HCT116 (cell line): ENCODE data around the gene HIPK3. TPM values are rescaled to one million over a fixed set of nuclear protein-coding genes. Genes with fewer than 3 reads are reported as not detected.

Experiments
- ATAC-seq: fragments of 200-7000 bp; cut with Tn5 transposase; 2 replicates; pipeline ENCODE4 v1.9.1; 2020; ENCODE audit warnings: mild to moderate bottlenecking, moderate library complexity
- BruUV-seq: library from RNA; stranded (reverse); fragments of 400-500 nt; replicated peaks from 2 replicates; lab custom pipeline; 2021; lab: Mats Ljungman, UMichigan
- CTCF ChIA-PET: fragments of 300-600 bp; sonication (Branson Sonifier 250); formaldehyde crosslinking; loops from one replicate; lab custom pipeline; 2021; ENCODE audit warnings: antibody characterized with exemption; lab: Charles Lee
- POLR2A ChIA-PET: fragments of 300-600, 350-600 bp; sonication (Branson Sonifier 250); formaldehyde crosslinking; loops from one replicate; lab custom pipeline; 2021; ENCODE audit warnings: antibody characterized with exemption; lab: Charles Lee
- RAD21 ChIA-PET, 2 experiments: fragments of 300-600 bp; sonication (Branson Sonifier 250); formaldehyde crosslinking; loops; one replicate each; lab custom pipeline; 2023; ENCODE audit warnings: low total read pairs in 2 of 2; ENCODE audit not compliant: uncharacterized antibody in 2 of 2, unreplicated experiment in 2 of 2, low non-redundant PET in 1 of 2; lab: Charles Lee
- DNase-seq: peaks from one replicate; pipeline ENCODE4 v3.0.0-alpha.2; 2010; ENCODE audit warnings: low read depth, low spot score
- H2AFZ ChIP-seq: fragments of 200-600 bp; shearing (Covaris generic), sonication (generic); 2 replicates; pipeline ENCODE4 v1.6.1; 2017; ENCODE audit warnings: low read depth, mixed run types, mixed read lengths, antibody characterized with exemption, low read length; ENCODE audit not compliant: poor library complexity, severe bottlenecking
- H3K27ac ChIP-seq: 2 replicates; pipeline ENCODE4 v1.5.1; 2012; ENCODE audit warnings: low read depth, low read length
- H3K27me3 ChIP-seq: fragments of 200-600 bp; sonication (generic); 2 replicates; pipeline ENCODE4 v1.6.1; 2016; ENCODE audit warnings: mixed run types, low read length, mixed read lengths; ENCODE audit not compliant: insufficient read depth
- H3K36me3 ChIP-seq, 2 experiments: fragments of 200-500 bp in 1 of 2; fragments of 200-600 bp in 1 of 2; sonication (Bioruptor generic) in 1 of 2; sonication (generic) in 1 of 2; 2 replicates each; pipeline versions ENCODE4 v1.5.1 to v1.6.1; 2014 to 2016; ENCODE audit warnings: low read length in 2 of 2, inconsistent platforms in 1 of 2, mixed read lengths in 1 of 2, mixed run types in 1 of 2; ENCODE audit not compliant: insufficient read depth in 2 of 2, control insufficient read depth in 1 of 2
- H3K4me1 ChIP-seq, 2 experiments: fragments of 200-600 bp in 1 of 2; sonication (generic) in 1 of 2; 2 replicates each; pipeline versions ENCODE4 v1.5.1 to v1.6.1; 2012 to 2017; ENCODE audit warnings: low read length in 2 of 2, inconsistent platforms in 1 of 2, mild to moderate bottlenecking in 1 of 2, mixed read lengths in 1 of 2, mixed run types in 1 of 2, moderate library complexity in 1 of 2; ENCODE audit not compliant: insufficient read depth in 2 of 2, control insufficient read depth in 1 of 2
- H3K4me2 ChIP-seq: fragments of 200-600 bp; sonication (generic); 2 replicates; pipeline ENCODE4 v1.6.1; 2017; ENCODE audit warnings: mixed run types, low read length, mixed read lengths
- H3K4me3 ChIP-seq, 2 experiments: fragments of 200-600 bp in 1 of 2; sonication (generic) in 1 of 2; replicated peaks in 1 of 2; 2 replicates each; pipeline ENCODE4 v1.5.1; 2011 to 2016; ENCODE audit warnings: low read length in 2 of 2, control low read depth in 1 of 2, low read depth in 1 of 2, mild to moderate bottlenecking in 1 of 2, mixed read lengths in 1 of 2, mixed run types in 1 of 2
- H3K79me2 ChIP-seq: fragments of 200-600 bp; sonication (generic); 2 replicates; pipeline ENCODE4 v1.6.1; 2017; ENCODE audit warnings: mild to moderate bottlenecking, mixed run types, low read length, moderate library complexity, mixed read lengths; ENCODE audit not compliant: insufficient read depth
- H3K9ac ChIP-seq: fragments of 200-600 bp; sonication (generic); 2 replicates; pipeline ENCODE4 v1.6.1; 2016; ENCODE audit warnings: low read length, mixed read lengths
- H3K9me2 ChIP-seq: fragments of 200-600 bp; sonication (generic), shearing (Covaris generic); 2 replicates; pipeline ENCODE4 v1.6.1; 2017; ENCODE audit warnings: mixed run types, mild to moderate bottlenecking, moderate library complexity; ENCODE audit not compliant: insufficient read depth
- H3K9me3 ChIP-seq, 2 experiments: fragments of 200-500 bp in 1 of 2; fragments of 200-600 bp in 1 of 2; sonication (Bioruptor generic) in 1 of 2; sonication (generic) in 1 of 2; 2 replicates each; pipeline ENCODE4 v1.6.1; 2014 to 2017; ENCODE audit warnings: low read length in 2 of 2, mixed read lengths in 2 of 2, inconsistent platforms in 1 of 2, low read depth in 1 of 2, mild to moderate bottlenecking in 1 of 2, mixed run types in 1 of 2, moderate library complexity in 1 of 2; ENCODE audit not compliant: control insufficient read depth in 1 of 2, insufficient read depth in 1 of 2
- H4K20me1 ChIP-seq: fragments of 200-600 bp; sonication (generic), shearing (Covaris generic); 2 replicates; pipeline ENCODE4 v1.6.1; 2017; ENCODE audit warnings: mixed run types, mild to moderate bottlenecking, moderate library complexity; ENCODE audit not compliant: insufficient read depth
- CEBPB ChIP-seq: IDR thresholded peaks from 2 replicates; pipeline ENCODE4 v1.6.1; 2012; ENCODE audit warnings: low read depth
- EGR1 ChIP-seq: IDR thresholded peaks from 2 replicates; pipeline ENCODE4 v1.6.1; 2012; ENCODE audit warnings: low read depth
- ELF1 ChIP-seq: IDR thresholded peaks from 2 replicates; pipeline ENCODE4 v1.6.1; 2012; ENCODE audit warnings: low read depth, borderline replicate concordance
- EZH2 ChIP-seq: fragments of 200-600 bp; sonication (generic); IDR thresholded peaks from 2 replicates; pipeline ENCODE4 v1.6.1; 2017; ENCODE audit warnings: antibody characterized with exemption, mixed run types
- EZH2phosphoT487 ChIP-seq: fragments of 200-600 bp; IDR thresholded peaks from 2 replicates; pipeline ENCODE4 v1.6.1; 2018; ENCODE audit warnings: antibody characterized with exemption, borderline replicate concordance
- FOSL1 ChIP-seq: IDR thresholded peaks from 2 replicates; pipeline ENCODE4 v1.6.1; 2012; ENCODE audit warnings: low read depth
- JUND ChIP-seq: IDR thresholded peaks from 2 replicates; pipeline ENCODE4 v1.6.1; 2012
- POLR2A ChIP-seq: IDR thresholded peaks from 2 replicates; pipeline ENCODE4 v1.7.0; 2011; ENCODE audit warnings: borderline replicate concordance; ENCODE audit not compliant: insufficient read depth, insufficient read length; ENCODE audit errors: extremely low read depth
- POLR2AphosphoS5 ChIP-seq: IDR thresholded peaks from 2 replicates; pipeline ENCODE4 v1.6.1; 2011; ENCODE audit warnings: mild to moderate bottlenecking, low read depth, low read length, moderate library complexity
- REST ChIP-seq: IDR thresholded peaks from 2 replicates; pipeline ENCODE4 v1.6.1; 2012; ENCODE audit warnings: low read depth
- SIN3A ChIP-seq: IDR thresholded peaks from 2 replicates; pipeline ENCODE4 v1.6.1; 2012; ENCODE audit warnings: low read depth
- SP1 ChIP-seq: IDR thresholded peaks from 2 replicates; pipeline ENCODE4 v1.6.1; 2012; ENCODE audit warnings: low read depth
- SRF ChIP-seq: IDR thresholded peaks from 2 replicates; pipeline ENCODE4 v1.6.1; 2012; ENCODE audit warnings: low read depth
- YY1 ChIP-seq: IDR thresholded peaks from 2 replicates; pipeline ENCODE4 v1.6.1; 2011; ENCODE audit warnings: low read length, low read depth, moderate library complexity, mild to moderate bottlenecking; ENCODE audit not compliant: insufficient replicate concordance; ENCODE audit errors: extremely low read depth
- ZFX ChIP-seq: fragments of 450-650 bp; IDR thresholded peaks from 2 replicates; pipeline ENCODE4 v1.6.1; 2017
- ZNF274 ChIP-seq: fragments of 200-500 bp; sonication (Bioruptor generic); IDR thresholded peaks from 2 replicates; pipeline ENCODE4 v1.6.1; 2014; ENCODE audit warnings: mild to moderate bottlenecking, low read depth, low read length, inconsistent platforms
- intact Hi-C: fragments of 100-400 bp; cut with micrococcal nuclease; formaldehyde crosslinking; loops from 2 replicates; pipeline ENCODE4 v1.10.0; 2022
- total RNA-seq: library from RNA; stranded (reverse); gene quantifications from one replicate; pipeline ENCODE4 v1.2.1, GENCODE V29; 2021; ENCODE audit not compliant: unreplicated experiment
- TF ChIP-seq, protein P1 (sequence below), 3 experiments: fragments of 200-600 bp in 1 of 3; sonication (generic) in 1 of 3; IDR thresholded peaks in 2 of 3; conservative IDR thresholded peaks in 1 of 3; 2 replicates each; pipeline ENCODE4 v1.5.1; 2012 to 2017; ENCODE audit warnings: low read depth in 2 of 3, low read length in 2 of 3, antibody characterized with exemption in 1 of 3, borderline replicate concordance in 1 of 3, control low read depth in 1 of 3, mild to moderate bottlenecking in 1 of 3, mixed read lengths in 1 of 3, mixed run types in 1 of 3, moderate library complexity in 1 of 3; ENCODE audit not compliant: insufficient read depth in 1 of 3

The HIPK3 gene
- total RNA-seq, 1 experiment from 2014 or later: 35.2 TPM

DNA sequence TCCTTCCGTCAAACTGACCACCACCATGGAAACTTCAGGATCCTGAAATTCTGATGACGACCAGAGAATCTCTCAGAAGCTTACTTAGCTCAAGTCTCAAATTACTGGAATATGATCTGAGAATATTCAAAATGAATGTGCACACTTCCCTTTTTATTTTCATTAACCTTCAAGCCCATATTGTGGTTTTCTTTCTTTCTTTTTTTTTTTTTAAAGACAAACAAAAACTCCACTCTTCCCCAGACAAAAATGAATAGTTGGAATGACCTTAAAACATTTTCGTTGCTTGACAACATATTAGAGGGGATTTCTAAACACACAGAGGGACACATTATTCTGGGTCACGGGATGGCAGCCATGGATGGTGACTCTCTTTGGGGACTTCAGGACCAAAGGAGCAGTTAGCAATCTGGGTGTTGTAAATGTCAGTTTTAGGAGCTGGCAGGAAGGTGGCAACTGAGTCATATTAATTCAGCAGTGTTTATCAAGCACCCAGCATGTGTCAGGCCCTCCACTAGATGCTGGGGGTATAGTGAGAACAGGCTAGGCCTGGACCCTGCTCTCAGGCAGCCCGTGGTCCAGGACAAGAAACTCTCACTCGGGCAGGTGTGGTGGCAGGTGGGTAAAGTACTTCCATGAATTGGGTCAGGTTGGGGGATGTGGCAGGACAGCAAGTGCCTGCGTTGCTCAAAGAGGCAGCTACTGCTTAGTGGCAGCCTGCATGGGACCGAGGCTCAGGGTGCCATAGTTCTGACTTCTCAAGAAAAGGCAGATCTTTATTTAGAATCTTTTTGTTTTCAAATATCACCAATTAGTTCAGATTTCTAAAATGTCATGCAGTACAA, 126.1 kb downstream of the HIPK3 start:
- no peak overlapping the region for H2AFZ ChIP-seq
- H4K20me1 ChIP-seq: no peaks in the 10 kb centered on the region
- H3K27ac ChIP-seq: no peak overlapping the region
- no peaks in the 10 kb centered on the region for H3K36me3 ChIP-seq
- H3K79me2 ChIP-seq: no peaks in the 10 kb centered on the region
- ChIA-PET POLR2A (no interaction called here), CTCF (no interaction called here)
- H3K4me3 ChIP-seq: no peak overlapping the region
- ATAC-seq: no peak
- no TSS peak for BruUV-seq
- H3K9me3 ChIP-seq: no peaks in the 10 kb centered on the region
- H3K9me2 ChIP-seq: no peaks in the 10 kb centered on the region
- intact Hi-C loops: no loop called here
- H3K4me2 ChIP-seq: no peak overlapping the region
- no peak for TF ChIP-seq ELF1
- TF ChIP-seq POLR2AphosphoS5: no peak
- no peak for TF ChIP-seq REST
- TF ChIP-seq EZH2phosphoT487: no peak
- TF ChIP-seq FOSL1: no peak
- TF ChIP-seq, protein P1, sequence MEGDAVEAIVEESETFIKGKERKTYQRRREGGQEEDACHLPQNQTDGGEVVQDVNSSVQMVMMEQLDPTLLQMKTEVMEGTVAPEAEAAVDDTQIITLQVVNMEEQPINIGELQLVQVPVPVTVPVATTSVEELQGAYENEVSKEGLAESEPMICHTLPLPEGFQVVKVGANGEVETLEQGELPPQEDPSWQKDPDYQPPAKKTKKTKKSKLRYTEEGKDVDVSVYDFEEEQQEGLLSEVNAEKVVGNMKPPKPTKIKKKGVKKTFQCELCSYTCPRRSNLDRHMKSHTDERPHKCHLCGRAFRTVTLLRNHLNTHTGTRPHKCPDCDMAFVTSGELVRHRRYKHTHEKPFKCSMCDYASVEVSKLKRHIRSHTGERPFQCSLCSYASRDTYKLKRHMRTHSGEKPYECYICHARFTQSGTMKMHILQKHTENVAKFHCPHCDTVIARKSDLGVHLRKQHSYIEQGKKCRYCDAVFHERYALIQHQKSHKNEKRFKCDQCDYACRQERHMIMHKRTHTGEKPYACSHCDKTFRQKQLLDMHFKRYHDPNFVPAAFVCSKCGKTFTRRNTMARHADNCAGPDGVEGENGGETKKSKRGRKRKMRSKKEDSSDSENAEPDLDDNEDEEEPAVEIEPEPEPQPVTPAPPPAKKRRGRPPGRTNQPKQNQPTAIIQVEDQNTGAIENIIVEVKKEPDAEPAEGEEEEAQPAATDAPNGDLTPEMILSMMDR (IDR thresholded peaks at IDR 0.05 in 2 of 3, conservative IDR thresholded peaks at IDR 0.05 in 1 of 3; ENCODE audit: borderline replicate concordance in 1 of 3, insufficient read depth in 1 of 3, low read depth in 2 of 3, low read length in 2 of 3): no peak
- TF ChIP-seq EGR1: no peak
- no peak for TF ChIP-seq SRF
- no peak for TF ChIP-seq JUND
- no peak for TF ChIP-seq ZNF274
- no peak for TF ChIP-seq SIN3A
- TF ChIP-seq EZH2: no peak
- TF ChIP-seq YY1: no peak
- no peak for TF ChIP-seq ZFX
- no peak for TF ChIP-seq CEBPB
- no peak for TF ChIP-seq SP1
- no peak for TF ChIP-seq POLR2A
- TF ChIP-seq, all 23 proteins: peak for 0
- no peak overlapping the region for H3K9ac ChIP-seq
- RAD21 ChIA-PET: no interaction called here
- no peaks in the 10 kb centered on the region; the same call in 1 of the 2 replicates for H3K27me3 ChIP-seq
- DNase-seq: no peak
- no peaks in the 10 kb centered on the region for H3K4me1 ChIP-seq
